ENCODE results near the gene GAK. TPM values are rescaled to one million over a fixed set of nuclear protein-coding genes. Genes with fewer than 3 reads are reported as not detected.

GAK gene
- polyA plus RNA-seq, 1 donor from 2014 or later, result 58.8 TPM

- H3K4me2 ChIP-seq (ENCODE audit: low read length), result no peak overlapping the region
- no peaks in the 10 kb centered on the region for H3K9me2 ChIP-seq (ENCODE audit: insufficient read depth, low read length)
- H3K79me2 ChIP-seq (replicated peaks; ENCODE audit: insufficient read depth, low read length), result no peaks in the 10 kb centered on the region
- no peaks in the 10 kb centered on the region for H3K36me3 ChIP-seq (ENCODE audit: insufficient read depth, low read length)
- peaks cover 4% of the 10 kb centered on the region for H3K9me3 ChIP-seq (ENCODE audit: low read length)
- H2AFZ ChIP-seq (ENCODE audit: low read depth, low read length), result no peak overlapping the region
- H3K9ac ChIP-seq (ENCODE audit: low read length), result no peak overlapping the region
- no peak overlapping the region for H3K4me3 ChIP-seq (ENCODE audit: low read length)
- TF ChIP-seq MXI1 (conservative IDR thresholded peaks at IDR 0.05; ENCODE audit: poor library complexity, severe bottlenecking) (no peak), RAD21 (conservative IDR thresholded peaks at IDR 0.05) (no peak), EP300 (conservative IDR thresholded peaks at IDR 0.05; ENCODE audit: poor library complexity, severe bottlenecking) (no peak), REST (IDR thresholded peaks at IDR 0.05; ENCODE audit: borderline replicate concordance) (no peak), SMC3 (conservative IDR thresholded peaks at IDR 0.05; ENCODE audit: poor library complexity) (no peak), POLR2AphosphoS5 (IDR thresholded peaks at IDR 0.05) (no peak), CTCF (IDR thresholded peaks at IDR 0.05; ENCODE audit: poor library complexity, severe bottlenecking) (no peak), TAF1 (IDR thresholded peaks at IDR 0.05; ENCODE audit: low read depth) (no peak), EZH2 (IDR thresholded peaks at IDR 0.05; ENCODE audit: borderline replicate concordance, insufficient read depth, low read length, poor library complexity, severe bottlenecking) (no peak)
- no peak overlapping the region for H3K27ac ChIP-seq (ENCODE audit: low read length)
- H3K27me3 ChIP-seq (ENCODE audit: insufficient read depth, low read depth, low read length), result no peaks in the 10 kb centered on the region
- H4K20me1 ChIP-seq (ENCODE audit: insufficient read depth), result no peaks in the 10 kb centered on the region
- no peaks in the 10 kb centered on the region for H3F3A ChIP-seq (ENCODE audit: insufficient read depth, low read length, poor library complexity, severe bottlenecking)
Observed at GRCh38 chr4:839675-840443, 92.3 kb downstream of the GAK start.

DNA sequence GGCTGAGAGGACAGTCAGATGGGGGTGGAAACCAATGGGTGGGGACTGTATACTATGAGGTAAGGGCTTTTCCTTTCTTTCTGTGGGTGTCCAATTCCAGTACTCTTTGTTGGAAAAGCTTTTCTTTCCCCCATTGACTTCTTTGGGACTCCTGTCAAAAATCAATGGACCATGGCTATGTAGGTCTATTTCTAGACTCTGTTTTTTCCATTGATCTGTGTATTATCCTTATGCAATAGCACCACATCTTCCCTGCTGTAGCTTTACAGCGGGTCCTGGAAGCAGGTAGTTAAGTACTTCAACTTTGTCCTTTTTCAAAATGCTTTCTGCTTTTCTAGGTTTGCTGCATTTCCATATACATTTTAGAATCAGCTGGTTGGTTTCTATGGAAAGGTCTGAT is 94.3 kb downstream of the GAK start:
- H3K9ac ChIP-seq (ENCODE audit: low read length), result no peak overlapping the region
- no peaks in the 10 kb centered on the region for H3F3A ChIP-seq (ENCODE audit: insufficient read depth, low read length, poor library complexity, severe bottlenecking)
- H4K20me1 ChIP-seq (ENCODE audit: insufficient read depth), result no peaks in the 10 kb centered on the region
- H3K9me3 ChIP-seq (ENCODE audit: low read length), result peaks cover 4% of the 10 kb centered on the region
- H3K9me2 ChIP-seq (ENCODE audit: insufficient read depth, low read length), result no peaks in the 10 kb centered on the region
- no peaks in the 10 kb centered on the region for H3K36me3 ChIP-seq (ENCODE audit: insufficient read depth, low read length)
- no peak overlapping the region for H3K27ac ChIP-seq (ENCODE audit: low read length)
- no peak overlapping the region for H2AFZ ChIP-seq (ENCODE audit: low read depth, low read length)
- no peak for TF ChIP-seq MXI1 (conservative IDR thresholded peaks at IDR 0.05; ENCODE audit: poor library complexity, severe bottlenecking)
- no peak for TF ChIP-seq POLR2AphosphoS5 (IDR thresholded peaks at IDR 0.05)
- TF ChIP-seq SMC3 (conservative IDR thresholded peaks at IDR 0.05; ENCODE audit: poor library complexity), result no peak
- no peaks in the 10 kb centered on the region for H3K79me2 ChIP-seq (replicated peaks; ENCODE audit: insufficient read depth, low read length)
- H3K27me3 ChIP-seq (ENCODE audit: insufficient read depth, low read depth, low read length), result no peaks in the 10 kb centered on the region
- no peak overlapping the region for H3K4me2 ChIP-seq (ENCODE audit: low read length)
- H3K4me3 ChIP-seq (ENCODE audit: low read length), result no peak overlapping the region
